WTC11 (cell line): ENCODE data around the gene GRK3. TPM values are rescaled to one million over a fixed set of nuclear protein-coding genes. Genes with fewer than 3 reads are reported as not detected.

ENCODE experiments used
- ATAC-seq: fragments of 200-7000 bp; cut with Tn5 transposase; 2 replicates; pipeline ENCODE4 v1.10.0; 2021; ENCODE audit warnings: mild to moderate bottlenecking, moderate library complexity
- CTCF ChIA-PET: fragments of 300-600 bp; sonication (Branson Sonifier 250); formaldehyde crosslinking; loops from one replicate; lab custom pipeline; 2021; ENCODE audit warnings: antibody characterized with exemption; lab: Charles Lee
- POLR2A ChIA-PET: fragments of 350-600 bp; sonication (Branson Sonifier 250); formaldehyde crosslinking; loops from one replicate; lab custom pipeline; 2021; ENCODE audit warnings: antibody characterized with exemption; lab: Charles Lee
- DNase-seq: peaks from one replicate; pipeline ENCODE4 v3.0.0; 2021; ENCODE audit warnings: low spot score
- H3K27ac Mint-ChIP-seq: 2 replicates; pipeline ENCODE4 v1.8.0; 2021; ENCODE audit warnings: mixed read lengths
- H3K27me3 Mint-ChIP-seq: 2 replicates; pipeline ENCODE4 v1.8.0; 2021; ENCODE audit warnings: low read depth, mild to moderate bottlenecking, moderate library complexity, mixed read lengths
- H3K36me3 Mint-ChIP-seq: 2 replicates; pipeline ENCODE4 v1.8.0; 2021; ENCODE audit warnings: mixed read lengths
- H3K4me1 Mint-ChIP-seq: 2 replicates; pipeline ENCODE4 v1.8.0; 2022; ENCODE audit warnings: mixed read lengths
- H3K4me3 Mint-ChIP-seq: 2 replicates; pipeline ENCODE4 v1.8.0; 2021; ENCODE audit warnings: mild to moderate bottlenecking, moderate library complexity, mixed read lengths
- H3K9me3 Mint-ChIP-seq: 2 replicates; pipeline ENCODE4 v1.8.0; 2021; ENCODE audit warnings: mixed read lengths
- AFF4 ChIP-seq: sonication (generic); formaldehyde crosslinking; IDR thresholded peaks from 2 replicates; pipeline ENCODE4 v1.8.1; 2023; ENCODE audit warnings: mild to moderate bottlenecking, missing genetic modification reagents, borderline replicate concordance
- ATF2 ChIP-seq: sonication (generic); formaldehyde crosslinking; IDR thresholded peaks from 2 replicates; pipeline ENCODE4 v1.8.1; 2022; ENCODE audit warnings: low read depth, missing genetic modification reagents, borderline replicate concordance
- CBFB ChIP-seq: sonication (generic); formaldehyde crosslinking; IDR thresholded peaks from 2 replicates; pipeline ENCODE4 v1.8.1; 2022; ENCODE audit warnings: mild to moderate bottlenecking, low read depth, missing genetic modification reagents
- CDX4 ChIP-seq: fragments of 250-450 bp; sonication (Bioruptor Pico); IDR thresholded peaks from 2 replicates; pipeline ENCODE4 v1.9.0; 2021; ENCODE audit warnings: moderate library complexity, mild to moderate bottlenecking, inconsistent platforms, borderline replicate concordance
- CTCF ChIP-seq: fragments of 200-600 bp; IDR thresholded peaks from 2 replicates; pipeline ENCODE4 v1.8.0; 2022; ENCODE audit warnings: antibody characterized with exemption
- ELF4 ChIP-seq: sonication (generic); formaldehyde crosslinking; IDR thresholded peaks from 2 replicates; pipeline ENCODE4 v1.8.1; 2022; ENCODE audit warnings: low read depth, mild to moderate bottlenecking, moderate library complexity, missing genetic modification reagents
- EMX1 ChIP-seq: fragments of 250-450 bp; sonication (Bioruptor Pico); IDR thresholded peaks from 2 replicates; pipeline ENCODE4 v1.8.0; 2021; ENCODE audit warnings: mild to moderate bottlenecking
- ERG ChIP-seq: fragments of 250-450 bp; sonication (Bioruptor Pico); IDR thresholded peaks from 2 replicates; pipeline ENCODE4 v1.8.0; 2021; ENCODE audit warnings: mild to moderate bottlenecking
- ETV6 ChIP-seq: sonication (generic); formaldehyde crosslinking; IDR thresholded peaks from 2 replicates; pipeline ENCODE4 v1.8.1; 2022; ENCODE audit warnings: mild to moderate bottlenecking, missing genetic modification reagents
- IRF2 ChIP-seq: sonication (generic); formaldehyde crosslinking; IDR thresholded peaks from 2 replicates; pipeline ENCODE4 v1.8.0; 2022; ENCODE audit warnings: low read depth, missing genetic modification reagents, borderline replicate concordance
- JAZF1 ChIP-seq: fragments of 250-450 bp; sonication (Bioruptor Pico); IDR thresholded peaks from 2 replicates; pipeline ENCODE4 v1.9.0; 2021; ENCODE audit warnings: moderate library complexity, mild to moderate bottlenecking, inconsistent platforms
- MYBL2 ChIP-seq: sonication (generic); formaldehyde crosslinking; IDR thresholded peaks from 2 replicates; pipeline ENCODE4 v1.8.1; 2023; ENCODE audit warnings: mild to moderate bottlenecking, moderate library complexity, missing genetic modification reagents
- OVOL2 ChIP-seq: fragments of 250-450 bp; sonication (Bioruptor Pico); IDR thresholded peaks from 2 replicates; pipeline ENCODE4 v1.9.0; 2021; ENCODE audit warnings: mild to moderate bottlenecking, borderline replicate concordance
- RELA ChIP-seq: sonication (generic); formaldehyde crosslinking; IDR thresholded peaks from 2 replicates; pipeline ENCODE4 v1.8.1; 2022; ENCODE audit warnings: missing genetic modification reagents, mild to moderate bottlenecking, borderline replicate concordance
- TP53 ChIP-seq: sonication (generic); formaldehyde crosslinking; IDR thresholded peaks from 2 replicates; pipeline ENCODE4 v1.8.1; 2023; ENCODE audit warnings: mild to moderate bottlenecking, missing genetic modification reagents
- ZNF121 ChIP-seq: sonication (generic); formaldehyde crosslinking; IDR thresholded peaks from 2 replicates; pipeline ENCODE4 v1.8.0; 2023; ENCODE audit warnings: missing genetic modification reagents
- ZNF416 ChIP-seq: fragments of 250-450 bp; sonication (Bioruptor Pico); IDR thresholded peaks from 2 replicates; pipeline ENCODE4 v1.9.0; 2021; ENCODE audit warnings: mild to moderate bottlenecking, inconsistent platforms
- ZNF671 ChIP-seq: fragments of 250-450 bp; sonication (Bioruptor Pico); IDR thresholded peaks from 2 replicates; pipeline ENCODE4 v1.8.0; 2021; ENCODE audit warnings: mild to moderate bottlenecking
- total RNA-seq: library from RNA; stranded (reverse); gene quantifications from 3 replicates; pipeline ENCODE4 v1.2.3, GENCODE V29; 2021

Gene GRK3
- total RNA-seq, 1 experiment from 2014 or later: 27.1 TPM

GRCh38 chr22:25661073-25661472 is 96.6 kb downstream of the GRK3 start:
- DNase-seq: no peak
- TF ChIP-seq RELA (CRISPR knock-in tag) (no peak), CTCF (no peak), ZNF671 (no peak), MYBL2 (CRISPR knock-in tag) (no peak), ELF4 (CRISPR knock-in tag) (no peak), ZNF416 (CRISPR knock-in tag) (no peak), OVOL2 (no peak), EMX1 (CRISPR knock-in tag) (no peak), CBFB (CRISPR knock-in tag) (no peak), IRF2 (no peak), ATF2 (CRISPR knock-in tag) (no peak), ERG (no peak), TP53 (CRISPR knock-in tag) (no peak)
- no peak for ATAC-seq
- Mint-ChIP-seq H3K4me3 (no peak overlapping the region), H3K27me3 (no peaks in the 10 kb centered on the region), H3K4me1 (no peaks in the 10 kb centered on the region; the same call in 1 of the 2 replicates), H3K36me3 (no peaks in the 10 kb centered on the region), H3K9me3 (no peaks in the 10 kb centered on the region), H3K27ac (no peak overlapping the region)
- ChIA-PET POLR2A (no interaction called here), CTCF (no interaction called here)

GRCh38 chr22:25663654-25664053 is 99.2 kb downstream of the GRK3 start:
- CTCF ChIA-PET: no interaction called here
- H3K9me3 Mint-ChIP-seq: no peaks in the 10 kb centered on the region
- ATAC-seq (no peak), DNase-seq (no peak)
- H3K4me3 Mint-ChIP-seq: no peak overlapping the region
- no peak overlapping the region for H3K27ac Mint-ChIP-seq
- no peaks in the 10 kb centered on the region; the same call in 1 of the 2 replicates for H3K36me3 Mint-ChIP-seq
- H3K4me1 Mint-ChIP-seq: peaks cover 10% of the 10 kb centered on the region
- POLR2A ChIA-PET: no interaction called here
- TF ChIP-seq CDX4 (CRISPR knock-in tag) (no peak), TP53 (CRISPR knock-in tag) (no peak), IRF2 (no peak), ZNF121 (CRISPR knock-in tag) (no peak), JAZF1 (CRISPR knock-in tag) (no peak), ETV6 (CRISPR knock-in tag) (no peak), AFF4 (CRISPR knock-in tag) (no peak)
- H3K27me3 Mint-ChIP-seq: no peaks in the 10 kb centered on the region
